Endothelial cell of umbilical vein (primary cell): ENCODE results near the gene NADSYN1. TPM values are rescaled to one million over a fixed set of nuclear protein-coding genes. Genes with fewer than 3 reads are reported as not detected.

Source experiments
- BruUV-seq: library from RNA; stranded (reverse); fragments of 400-500 nt; replicated peaks from 2 replicates; lab custom pipeline; 2021; lab: Mats Ljungman, UMichigan
- CTCF ChIA-PET: fragments of 300-600, 350-600 bp; sonication (Branson Sonifier 250); formaldehyde crosslinking; loops from one replicate; lab custom pipeline; 2021; ENCODE audit warnings: antibody characterized with exemption, inconsistent platforms; lab: Charles Lee
- POLR2A ChIA-PET: fragments of 300-600, 350-600 bp; sonication (Branson Sonifier 250); formaldehyde crosslinking; loops from one replicate; lab custom pipeline; 2021; ENCODE audit warnings: antibody characterized with exemption, inconsistent platforms; lab: Charles Lee
- DNase-seq: peaks from one replicate; pipeline ENCODE4 v3.0.0-alpha.2; 2011; ENCODE audit warnings: low read depth, low spot score
- FAIRE-seq: peaks from 2 replicates; lab custom pipeline; 2011; peaks lifted over from hg19 to GRCh38; lab: Jason Lieb, UNC
- H2AFZ ChIP-seq: 2 replicates; pipeline ENCODE4 v1.6.0; 2012; ENCODE audit warnings: low read depth, low read length, control low read depth, inconsistent platforms
- H3K27ac ChIP-seq: 2 replicates; pipeline ENCODE4 v1.5.1; 2011; ENCODE audit warnings: low read depth, mild to moderate bottlenecking, control low read depth, low read length, moderate library complexity; ENCODE audit not compliant: insufficient read depth
- H3K27me3 ChIP-seq, 2 experiments: 2 replicates each; pipeline versions ENCODE4 v1.6.0 to v1.6.1; 2011; ENCODE audit warnings: low read length in 2 of 2, mixed read lengths in 1 of 2; ENCODE audit not compliant: control insufficient read depth in 2 of 2, insufficient read depth in 2 of 2
- H3K36me3 ChIP-seq, 2 experiments: 2 replicates in 1 of 2; 3 replicates in 1 of 2; pipeline ENCODE4 v1.5.1; 2011; ENCODE audit warnings: low read length in 2 of 2, mild to moderate bottlenecking in 1 of 2, moderate library complexity in 1 of 2; ENCODE audit not compliant: control insufficient read depth in 2 of 2, insufficient read depth in 2 of 2; ENCODE audit errors: extremely low read depth in 1 of 2
- H3K4me1 ChIP-seq: 3 replicates; pipeline ENCODE4 v1.5.1; 2011; ENCODE audit warnings: mild to moderate bottlenecking, low read length; ENCODE audit not compliant: control insufficient read depth, insufficient read depth; ENCODE audit errors: extremely low read depth
- H3K4me2 ChIP-seq: 2 replicates; pipeline ENCODE4 v1.6.1; 2011; ENCODE audit warnings: low read length, control low read depth, mixed read lengths; ENCODE audit not compliant: insufficient read depth
- H3K4me3 ChIP-seq, 3 experiments: fragments of 200-600 bp in 1 of 3; sonication (generic), shearing (Covaris generic) in 1 of 3; replicated peaks in 1 of 3; 2 replicates each; pipeline ENCODE4 v1.5.1; 2011 to 2016; ENCODE audit warnings: control low read depth in 3 of 3, low read length in 3 of 3, mild to moderate bottlenecking in 2 of 3, inconsistent platforms in 1 of 3, low read depth in 1 of 3, moderate library complexity in 1 of 3; ENCODE audit not compliant: insufficient read depth in 1 of 3
- H3K79me2 ChIP-seq: 2 replicates; pipeline ENCODE4 v1.6.0; 2012; ENCODE audit warnings: low read length, inconsistent platforms; ENCODE audit not compliant: control insufficient read depth, insufficient read depth
- H3K9ac ChIP-seq: replicated peaks from 2 replicates; pipeline ENCODE3; 2011; ENCODE audit warnings: low read length, control low read depth; ENCODE audit not compliant: insufficient read depth; ENCODE audit errors: extremely low read depth
- H3K9me1 ChIP-seq: replicated peaks from 3 replicates; pipeline ENCODE4 v1.6.0; 2011; ENCODE audit warnings: mild to moderate bottlenecking, low read length; ENCODE audit not compliant: control insufficient read depth, insufficient read depth; ENCODE audit errors: extremely low read depth
- H3K9me3 ChIP-seq: replicated peaks from 2 replicates; pipeline ENCODE4 v1.5.1; 2012; ENCODE audit warnings: low read length, inconsistent platforms; ENCODE audit not compliant: control insufficient read depth, insufficient read depth
- H4K20me1 ChIP-seq: replicated peaks from 2 replicates; pipeline ENCODE3; 2011; ENCODE audit warnings: mild to moderate bottlenecking, low read length; ENCODE audit not compliant: control insufficient read depth, insufficient read depth; ENCODE audit errors: extremely low read depth
- EZH2 ChIP-seq: IDR thresholded peaks from 2 replicates; pipeline ENCODE4 v1.6.1; 2012; ENCODE audit warnings: borderline replicate concordance, low read depth, mild to moderate bottlenecking, moderate library complexity, low read length, inconsistent platforms; ENCODE audit not compliant: severe bottlenecking
- FOS ChIP-seq: IDR thresholded peaks from 2 replicates; pipeline ENCODE4 v1.6.1; 2011; ENCODE audit warnings: mild to moderate bottlenecking, low read length, moderate library complexity, borderline replicate concordance; ENCODE audit not compliant: insufficient read depth
- GATA2 ChIP-seq: IDR thresholded peaks from 2 replicates; pipeline ENCODE4 v1.7.0; 2011; ENCODE audit warnings: low read depth, mild to moderate bottlenecking, moderate library complexity, mixed read lengths, low read length; ENCODE audit not compliant: insufficient read length, insufficient read depth
- JUN ChIP-seq: IDR thresholded peaks from 2 replicates; pipeline ENCODE4 v1.6.1; 2011; ENCODE audit warnings: borderline replicate concordance, low read depth; ENCODE audit not compliant: insufficient read length, insufficient read depth
- MYC ChIP-seq: IDR thresholded peaks from one replicate; pipeline ENCODE4 v1.6.1; 2011; ENCODE audit warnings: mild to moderate bottlenecking, low read depth, low read length
- POLR2A ChIP-seq: IDR thresholded peaks from 2 replicates; pipeline ENCODE4 v1.6.1; 2012; ENCODE audit warnings: low read depth, mild to moderate bottlenecking, control low read depth, low read length
- POLR2AphosphoS5 ChIP-seq: IDR thresholded peaks from 2 replicates; pipeline ENCODE4 v1.6.1; 2012; ENCODE audit warnings: low read depth, mild to moderate bottlenecking, control low read depth, low read length, moderate library complexity; ENCODE audit not compliant: insufficient read depth
- dilution Hi-C: fragments of 300-500 bp; cut with MboI; formaldehyde crosslinking; loops from one replicate; pipeline ENCODE4 v1.15.0; 2019; ENCODE audit warnings: low sequenced_read_pairs; ENCODE audit not compliant: extremely low pct_ligation_motif_present
- intact Hi-C: fragments of 100-400 bp; cut with micrococcal nuclease; formaldehyde crosslinking; loops from one replicate; pipeline ENCODE4 v1.10.0; 2022
- polyA plus RNA-seq, 4 experiments: library from polyadenylated mRNA; depleted of rRNA in 3 of 4; stranded (reverse) in 3 of 4; unstranded in 1 of 4; fragments of >200 nt; gene quantifications; 2 replicates each; pipeline versions ENCODE4 v1.2.1 to v1.2.3, GENCODE V29; 2011 to 2012; ENCODE audit warnings: missing spikeins in 1 of 4
- total RNA-seq: library from RNA; stranded (reverse); gene quantifications from 2 replicates; pipeline ENCODE4 v1.2.3, GENCODE V29; 2021
- TF ChIP-seq, protein P1 (sequence below): IDR thresholded peaks from 2 replicates; pipeline ENCODE4 v1.6.1; 2011; ENCODE audit not compliant: insufficient read depth, insufficient read length
- TF ChIP-seq, protein P2 (sequence below), 2 donors: IDR thresholded peaks; 1 replicate in 1 of 2; 2 replicates in 1 of 2; pipeline ENCODE4 v1.5.1; 2011; ENCODE audit warnings: low read length in 2 of 2, mild to moderate bottlenecking in 2 of 2, moderate library complexity in 2 of 2, control low read depth in 1 of 2, inconsistent platforms in 1 of 2, low read depth in 1 of 2; ENCODE audit not compliant: insufficient read depth in 1 of 2; ENCODE audit errors: extremely low read depth in 1 of 2

The NADSYN1 gene
- total and polyA plus RNA-seq, 2 donors (not counting 3 experiments of a cell fraction or from before 2014, with no cell fraction given): 77.5 to 99.2 TPM

DNA sequence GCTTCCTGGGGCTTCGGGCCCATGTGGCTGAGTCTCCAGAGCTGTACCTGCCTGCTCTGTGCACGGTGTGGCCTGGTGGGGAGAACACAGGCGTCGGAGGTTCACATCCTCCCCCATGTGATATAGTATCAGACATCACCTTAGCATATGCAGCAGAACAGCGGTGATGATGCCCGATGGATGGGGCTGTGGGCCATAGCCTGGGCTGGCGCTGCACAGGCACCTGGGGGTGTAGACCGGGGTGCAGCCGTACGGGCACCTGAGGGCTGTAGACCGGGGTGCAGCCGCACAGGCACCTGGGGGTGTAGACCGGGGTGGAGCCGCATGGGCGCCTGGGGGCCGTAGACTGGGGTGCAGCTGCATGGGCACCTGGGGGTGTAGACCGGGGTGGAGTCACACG lies 29.2 kb downstream of the NADSYN1 start:
- H3K27me3 ChIP-seq: no peaks in the 10 kb centered on the region
- H3K36me3 ChIP-seq: peaks cover 5 to 54% of the 10 kb centered on the region in 2 experiments
- CTCF ChIA-PET: no interaction called here
- no peaks in the 10 kb centered on the region for H3K9me3 ChIP-seq
- no TSS peak for BruUV-seq
- dilution Hi-C loops (no loop called here), intact Hi-C loops (loop anchor here (10.0 kb wide), 1 partner anchor 103 kb away; the partner anchor contains the start of gene KRTAP5-11)
- no peak overlapping the region for H3K4me2 ChIP-seq
- DNase-seq (no peak), FAIRE-seq (no peak)
- H3K9me1 ChIP-seq: no peaks in the 10 kb centered on the region
- no peaks in the 10 kb centered on the region for H3K4me1 ChIP-seq
- TF ChIP-seq, protein P1, sequence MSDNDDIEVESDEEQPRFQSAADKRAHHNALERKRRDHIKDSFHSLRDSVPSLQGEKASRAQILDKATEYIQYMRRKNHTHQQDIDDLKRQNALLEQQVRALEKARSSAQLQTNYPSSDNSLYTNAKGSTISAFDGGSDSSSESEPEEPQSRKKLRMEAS: no peak
- TF ChIP-seq POLR2AphosphoS5: no peak
- TF ChIP-seq FOS: no peak
- TF ChIP-seq EZH2: no peak
- TF ChIP-seq, protein P2, sequence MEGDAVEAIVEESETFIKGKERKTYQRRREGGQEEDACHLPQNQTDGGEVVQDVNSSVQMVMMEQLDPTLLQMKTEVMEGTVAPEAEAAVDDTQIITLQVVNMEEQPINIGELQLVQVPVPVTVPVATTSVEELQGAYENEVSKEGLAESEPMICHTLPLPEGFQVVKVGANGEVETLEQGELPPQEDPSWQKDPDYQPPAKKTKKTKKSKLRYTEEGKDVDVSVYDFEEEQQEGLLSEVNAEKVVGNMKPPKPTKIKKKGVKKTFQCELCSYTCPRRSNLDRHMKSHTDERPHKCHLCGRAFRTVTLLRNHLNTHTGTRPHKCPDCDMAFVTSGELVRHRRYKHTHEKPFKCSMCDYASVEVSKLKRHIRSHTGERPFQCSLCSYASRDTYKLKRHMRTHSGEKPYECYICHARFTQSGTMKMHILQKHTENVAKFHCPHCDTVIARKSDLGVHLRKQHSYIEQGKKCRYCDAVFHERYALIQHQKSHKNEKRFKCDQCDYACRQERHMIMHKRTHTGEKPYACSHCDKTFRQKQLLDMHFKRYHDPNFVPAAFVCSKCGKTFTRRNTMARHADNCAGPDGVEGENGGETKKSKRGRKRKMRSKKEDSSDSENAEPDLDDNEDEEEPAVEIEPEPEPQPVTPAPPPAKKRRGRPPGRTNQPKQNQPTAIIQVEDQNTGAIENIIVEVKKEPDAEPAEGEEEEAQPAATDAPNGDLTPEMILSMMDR (IDR thresholded peaks at IDR 0.05; ENCODE audit: extremely low read depth in 1 of 2, insufficient read depth in 1 of 2, low read depth in 1 of 2, low read length in 2 of 2): no peak
- no peak for TF ChIP-seq POLR2A
- no peak for TF ChIP-seq GATA2
- no peak for TF ChIP-seq MYC
- TF ChIP-seq JUN: no peak
- no peak overlapping the region for H3K4me3 ChIP-seq
- no peaks in the 10 kb centered on the region for H3K79me2 ChIP-seq
- no peak overlapping the region for H2AFZ ChIP-seq
- no peak overlapping the region for H3K9ac ChIP-seq
- POLR2A ChIA-PET: no interaction called here
- no peaks in the 10 kb centered on the region for H4K20me1 ChIP-seq
- no peak overlapping the region for H3K27ac ChIP-seq
